Stimulated activated memory B cell treated with anti-CD40 and anti-IgM and Interleukin-4, amounts not matched to agents 10 μg/mL and 1 μg/mL and 100 μg/mL, for 72 hours (primary cell): ENCODE results near the gene BBS9.
"Not testable (repeated sequence)": the region's sequence is repeated elsewhere in the genome, so short reads cannot be mapped to it uniquely, and the experiment has no call there.

Source experiments
- ATAC-seq: fragments of 150-1000 bp; cut with Tn5 transposase; 2 replicates; pipeline ENCODE4 v1.10.0; 2021
- H3K27ac Mint-ChIP-seq: one replicate; pipeline ENCODE4 v1.8.0; 2022; ENCODE audit warnings: mild to moderate bottlenecking, mixed read lengths
- H3K27me3 Mint-ChIP-seq: one replicate; pipeline ENCODE4 v1.8.0; 2022; ENCODE audit warnings: mixed read lengths
- H3K36me3 Mint-ChIP-seq: one replicate; pipeline ENCODE4 v1.8.0; 2022; ENCODE audit warnings: mixed read lengths
- H3K4me1 Mint-ChIP-seq: one replicate; pipeline ENCODE4 v1.8.0; 2022; ENCODE audit warnings: mixed read lengths
- H3K4me3 Mint-ChIP-seq: one replicate; pipeline ENCODE4 v1.8.0; 2022; ENCODE audit warnings: mild to moderate bottlenecking, moderate library complexity, mixed read lengths
- H3K9me3 Mint-ChIP-seq: one replicate; pipeline ENCODE4 v1.8.0; 2022; ENCODE audit warnings: mixed read lengths

BBS9 gene

GRCh38 chr7:33128990-33129805 lies at the start of gene BBS9:
TSS of gene BBS9 (plus strand) at chr7:33129564. CDS start at chr7:33146253, 16,689 bp downstream.
- ATAC-seq, result peak; percentile 99
- Mint-ChIP-seq H3K27ac (peak within 1 kb of the TSS; percentile 79), H3K4me1 (peaks cover 22% of the 10 kb centered on the region), H3K4me3 (peak within 1 kb of the TSS; percentile 91), H3K9me3 (no peaks in the 10 kb centered on the region), H3K36me3 (peaks cover 4% of the 10 kb centered on the region), H3K27me3 (no peaks in the 10 kb centered on the region)

GRCh38 chr7:33079763-33080690 lies 49.3 kb upstream of the BBS9 start:
- no peaks in the 10 kb centered on the region for H3K27me3 Mint-ChIP-seq
- peaks cover 10% of the 10 kb centered on the region for H3K4me1 Mint-ChIP-seq
- H3K9me3 Mint-ChIP-seq, result no peaks in the 10 kb centered on the region
- H3K36me3 Mint-ChIP-seq, result no peaks in the 10 kb centered on the region
- no peak for ATAC-seq
- no peak overlapping the region for H3K27ac Mint-ChIP-seq
- H3K4me3 Mint-ChIP-seq, result no peak overlapping the region

GRCh38 chr7:33087356-33087755 lies 42.0 kb upstream of the BBS9 start:
- Mint-ChIP-seq H3K4me3 (no peak overlapping the region), H3K27ac (no peak overlapping the region), H3K9me3 (no peaks in the 10 kb centered on the region), H3K36me3 (peaks cover 2% of the 10 kb centered on the region), H3K27me3 (no peaks in the 10 kb centered on the region), H3K4me1 (peaks cover 10% of the 10 kb centered on the region)
- ATAC-seq, result no peak

- Mint-ChIP-seq H3K4me3 (no peak overlapping the region), H3K9me3 (no peaks in the 10 kb centered on the region), H3K27ac (no peak overlapping the region), H3K27me3 (no peaks in the 10 kb centered on the region), H3K36me3 (peaks cover 7% of the 10 kb centered on the region), H3K4me1 (peaks cover 10% of the 10 kb centered on the region)
- ATAC-seq, result no peak
Observed at GRCh38 chr7:33087858-33088257, 41.5 kb upstream of the BBS9 start.

GRCh38 chr7:33089142-33089541 lies 40.2 kb upstream of the BBS9 start:
- Mint-ChIP-seq H3K4me1 (peaks cover 10% of the 10 kb centered on the region), H3K27me3 (no peaks in the 10 kb centered on the region), H3K36me3 (peaks cover 20% of the 10 kb centered on the region), H3K9me3 (no peaks in the 10 kb centered on the region), H3K27ac (no peak overlapping the region), H3K4me3 (no peak overlapping the region)
- no peak for ATAC-seq

- peaks cover 10% of the 10 kb centered on the region for H3K4me1 Mint-ChIP-seq
- H3K27me3 Mint-ChIP-seq, result no peaks in the 10 kb centered on the region
- no peaks in the 10 kb centered on the region for H3K9me3 Mint-ChIP-seq
- H3K4me3 Mint-ChIP-seq, result no peak overlapping the region
- no peak for ATAC-seq
- peaks cover 37% of the 10 kb centered on the region for H3K36me3 Mint-ChIP-seq
- H3K27ac Mint-ChIP-seq, result no peak overlapping the region
Observed at GRCh38 chr7:33091111-33091531, 38.2 kb upstream of the BBS9 start.

- no peak for ATAC-seq
- H3K4me1 Mint-ChIP-seq, result peaks cover 10% of the 10 kb centered on the region
- peaks cover 41% of the 10 kb centered on the region for H3K36me3 Mint-ChIP-seq
- no peak overlapping the region for H3K27ac Mint-ChIP-seq
- H3K4me3 Mint-ChIP-seq, result no peak overlapping the region
- H3K9me3 Mint-ChIP-seq, result no peaks in the 10 kb centered on the region
- no peaks in the 10 kb centered on the region for H3K27me3 Mint-ChIP-seq
Observed at GRCh38 chr7:33091641-33092191, 37.6 kb upstream of the BBS9 start.

- ATAC-seq, result no peak
- Mint-ChIP-seq H3K27me3 (no peaks in the 10 kb centered on the region), H3K36me3 (peaks cover 51% of the 10 kb centered on the region), H3K4me1 (peaks cover 10% of the 10 kb centered on the region), H3K27ac (peak overlapping the region; percentile 2), H3K4me3 (no peak overlapping the region), H3K9me3 (no peaks in the 10 kb centered on the region)
Observed at GRCh38 chr7:33093266-33093665, 36.1 kb upstream of the BBS9 start.

GRCh38 chr7:33094745-33095275 lies 34.6 kb upstream of the BBS9 start:
- not testable (repeated sequence) for H3K4me3 Mint-ChIP-seq, H3K9me3 Mint-ChIP-seq, H3K27ac Mint-ChIP-seq, ATAC-seq, H3K27me3 Mint-ChIP-seq
- Mint-ChIP-seq H3K4me1 (peaks cover 15% of the 10 kb centered on the region), H3K36me3 (peaks cover 66% of the 10 kb centered on the region)

- Mint-ChIP-seq H3K27me3 (no peaks in the 10 kb centered on the region), H3K4me1 (peaks cover 43% of the 10 kb centered on the region), H3K36me3 (peaks cover 69% of the 10 kb centered on the region), H3K27ac (peak overlapping the region; percentile 94), H3K9me3 (no peaks in the 10 kb centered on the region), H3K4me3 (no peak overlapping the region)
- peak; percentile 74 for ATAC-seq
Observed at GRCh38 chr7:33099154-33099940, 30.0 kb upstream of the BBS9 start.

- Mint-ChIP-seq H3K27ac (peak overlapping the region; percentile 94), H3K9me3 (no peaks in the 10 kb centered on the region)
Observed at GRCh38 chr7:33100770-33101169, 28.6 kb upstream of the BBS9 start.

GRCh38 chr7:33101906-33102305 lies 27.5 kb upstream of the BBS9 start:
- H3K36me3 Mint-ChIP-seq, result peaks cover 48% of the 10 kb centered on the region
- no peak overlapping the region for H3K4me3 Mint-ChIP-seq
- peak overlapping the region; percentile 94 for H3K27ac Mint-ChIP-seq

More at GRCh38 chr7:33100770-33101169, 28.6 kb upstream of the BBS9 start:
- Mint-ChIP-seq H3K4me3 (no peak overlapping the region), H3K27me3 (no peaks in the 10 kb centered on the region), H3K36me3 (peaks cover 58% of the 10 kb centered on the region), H3K4me1 (peaks cover 54% of the 10 kb centered on the region)
- ATAC-seq, result no peak

GRCh38 chr7:33107136-33108066 lies 22.0 kb upstream of the BBS9 start:
- H3K4me1 Mint-ChIP-seq, result peaks cover 51% of the 10 kb centered on the region
- peak overlapping the region; percentile 92 for H3K4me3 Mint-ChIP-seq
- peaks cover 19% of the 10 kb centered on the region for H3K36me3 Mint-ChIP-seq
- no peaks in the 10 kb centered on the region for H3K27me3 Mint-ChIP-seq
- no peak for ATAC-seq
- no peaks in the 10 kb centered on the region for H3K9me3 Mint-ChIP-seq
- peak overlapping the region; percentile 93 for H3K27ac Mint-ChIP-seq

More at GRCh38 chr7:33101906-33102305, 27.5 kb upstream of the BBS9 start:
- no peaks in the 10 kb centered on the region for H3K27me3 Mint-ChIP-seq
- no peaks in the 10 kb centered on the region for H3K9me3 Mint-ChIP-seq
- peaks cover 66% of the 10 kb centered on the region for H3K4me1 Mint-ChIP-seq
- no peak for ATAC-seq
